Measurements from ENCODE around the gene CSRP1. TPM values are rescaled to one million over a fixed set of nuclear protein-coding genes. Genes with fewer than 3 reads are reported as not detected.

The CSRP1 gene
- total and polyA plus RNA-seq, 2 of the 13 experiments (the other 11 are each of a cell fraction or from before 2014, with no cell fraction given), result 17.7 to 68.9 TPM

DNA sequence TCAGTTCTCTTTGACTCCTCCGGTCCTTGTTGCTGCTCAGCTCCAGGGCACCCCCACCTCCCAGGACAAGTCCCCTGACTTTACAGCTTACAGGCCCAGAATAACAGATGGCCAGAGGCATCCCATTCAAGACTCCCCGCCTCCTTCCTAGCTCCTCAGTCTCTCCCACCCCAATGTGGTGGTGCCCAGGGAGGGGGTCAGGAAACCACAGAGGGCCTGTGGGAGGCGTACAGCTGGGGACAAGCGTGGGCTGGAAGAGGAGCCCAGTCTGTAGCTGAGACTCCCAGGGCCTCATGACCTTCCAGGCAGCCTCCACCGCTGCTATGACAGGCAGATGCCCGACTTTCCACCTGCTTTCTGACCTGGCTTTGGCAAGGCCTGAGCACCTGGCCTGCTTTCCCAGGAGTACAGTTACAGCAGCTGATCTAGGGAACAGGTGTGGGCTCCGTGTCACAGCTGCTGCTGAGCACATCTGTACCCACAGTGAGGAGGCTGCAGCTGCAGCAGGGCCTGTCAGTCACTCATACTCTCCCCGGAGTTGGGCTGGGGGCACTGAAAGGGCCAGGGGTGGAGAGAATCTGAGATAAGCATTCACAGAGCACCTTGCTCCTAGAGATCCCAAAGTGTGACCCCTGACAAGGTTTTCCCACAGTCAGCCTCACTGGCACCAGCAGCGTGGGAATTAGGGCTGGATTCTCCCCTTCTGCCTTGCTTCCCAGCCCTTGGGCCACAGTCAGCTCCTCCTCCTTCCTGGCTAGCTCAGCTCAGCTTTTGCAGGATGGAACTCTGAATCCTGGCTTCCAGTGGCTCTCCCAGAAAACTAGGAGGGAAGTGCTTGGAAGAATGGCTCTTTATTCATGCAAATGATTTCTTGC, 24.9 kb upstream of the CSRP1 start (continued):
- TF ChIP-seq REXO4 (CRISPR knock-in tag; IDR thresholded peaks at IDR 0.05; ENCODE audit: borderline replicate concordance), result no peak

DNA sequence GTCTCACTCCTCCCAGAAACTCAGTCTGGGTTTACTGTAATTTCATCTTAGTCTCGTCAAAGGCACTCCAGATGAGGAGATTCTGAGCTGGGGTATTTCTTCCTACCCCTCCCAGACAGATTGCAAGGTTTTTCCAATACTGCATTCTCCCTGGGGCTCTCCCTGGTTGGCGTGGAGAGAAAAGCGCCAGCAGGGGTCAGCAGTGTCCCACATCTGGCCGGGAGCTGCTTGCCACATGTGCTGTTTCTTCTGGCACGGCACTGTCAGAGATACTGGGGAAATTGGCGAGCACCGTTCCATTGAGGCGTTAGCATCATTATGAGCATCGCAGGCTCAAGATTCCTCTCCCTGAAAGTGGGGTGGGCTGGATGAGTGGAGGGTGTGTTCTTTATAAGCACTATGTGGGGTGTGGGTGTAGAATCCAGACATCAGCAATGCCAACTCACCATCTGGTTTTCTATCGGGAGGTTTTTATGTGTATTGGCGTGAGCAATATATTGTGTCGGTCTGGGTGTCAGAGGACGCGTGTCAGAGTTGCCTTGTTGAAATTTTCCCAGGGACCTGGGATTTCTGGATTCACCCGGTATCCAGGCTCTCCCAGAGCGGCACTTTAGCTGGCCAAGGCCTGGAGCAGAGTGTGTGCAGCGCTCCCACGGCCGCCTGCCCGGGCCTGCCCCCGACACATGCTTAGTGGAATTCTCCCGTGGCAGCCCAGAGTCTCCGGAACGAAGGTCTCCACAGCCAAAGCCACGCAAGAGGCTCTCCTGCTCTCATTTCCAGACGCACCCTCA, 24.0 kb upstream of the CSRP1 start:
- no peaks in the 10 kb centered on the region for H4K20me1 ChIP-seq (ENCODE audit: insufficient read depth, low read length)
- peak; percentile 74 for FAIRE-seq
- DNase-seq (ENCODE audit: low spot score), result peak; percentile 43
- no peaks in the 10 kb centered on the region for H3K4me1 ChIP-seq (ENCODE audit: insufficient read depth, low read length)
- intact Hi-C loops (cut with micrococcal nuclease; ENCODE audit: unreplicated experiment) (loop anchor here (1.0 kb wide), 1 partner anchor 173 kb away; no protein-coding TSS in a partner anchor), in situ Hi-C loops (cut with HindIII; ENCODE audit: extremely low pct_ligation_motif_present, low pct_unique_long_range_greater_than_20kb) (no loop called here)
- no peaks in the 10 kb centered on the region for H3K79me2 ChIP-seq (ENCODE audit: insufficient read depth, low read length)
- peaks cover 5 to 28% of the 10 kb centered on the region in 2 experiments for H3K27me3 ChIP-seq (ENCODE audit: control insufficient read depth in 1 of 2, insufficient read depth in 2 of 2, low read length in 2 of 2)
- H3K4me2 ChIP-seq (ENCODE audit: low read depth, low read length), result no peak overlapping the region
- peak; percentile 95 for ATAC-seq
- no peaks in the 10 kb centered on the region for H3K9me3 ChIP-seq (ENCODE audit: low read length)
- 24% methylated on average over 16 of the region's 26 CpGs for WGBS (ENCODE audit: low lambda C conversion rate)
- TF ChIP-seq, protein P1, sequence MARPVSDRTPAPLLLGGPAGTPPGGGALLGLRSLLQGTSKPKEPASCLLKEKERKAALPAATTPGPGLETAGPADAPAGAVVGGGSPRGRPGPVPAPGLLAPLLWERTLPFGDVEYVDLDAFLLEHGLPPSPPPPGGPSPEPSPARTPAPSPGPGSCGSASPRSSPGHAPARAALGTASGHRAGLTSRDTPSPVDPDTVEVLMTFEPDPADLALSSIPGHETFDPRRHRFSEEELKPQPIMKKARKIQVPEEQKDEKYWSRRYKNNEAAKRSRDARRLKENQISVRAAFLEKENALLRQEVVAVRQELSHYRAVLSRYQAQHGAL (CRISPR knock-in tag; IDR thresholded peaks at IDR 0.05; ENCODE audit: not compliant biosample characterization), result no peak
- peak; percentile 50; the same call in 1 of the 2 replicates for TF ChIP-seq MYC (CRISPR knock-in tag; IDR thresholded peaks at IDR 0.05; ENCODE audit: borderline replicate concordance)
- TF ChIP-seq, protein P2, sequence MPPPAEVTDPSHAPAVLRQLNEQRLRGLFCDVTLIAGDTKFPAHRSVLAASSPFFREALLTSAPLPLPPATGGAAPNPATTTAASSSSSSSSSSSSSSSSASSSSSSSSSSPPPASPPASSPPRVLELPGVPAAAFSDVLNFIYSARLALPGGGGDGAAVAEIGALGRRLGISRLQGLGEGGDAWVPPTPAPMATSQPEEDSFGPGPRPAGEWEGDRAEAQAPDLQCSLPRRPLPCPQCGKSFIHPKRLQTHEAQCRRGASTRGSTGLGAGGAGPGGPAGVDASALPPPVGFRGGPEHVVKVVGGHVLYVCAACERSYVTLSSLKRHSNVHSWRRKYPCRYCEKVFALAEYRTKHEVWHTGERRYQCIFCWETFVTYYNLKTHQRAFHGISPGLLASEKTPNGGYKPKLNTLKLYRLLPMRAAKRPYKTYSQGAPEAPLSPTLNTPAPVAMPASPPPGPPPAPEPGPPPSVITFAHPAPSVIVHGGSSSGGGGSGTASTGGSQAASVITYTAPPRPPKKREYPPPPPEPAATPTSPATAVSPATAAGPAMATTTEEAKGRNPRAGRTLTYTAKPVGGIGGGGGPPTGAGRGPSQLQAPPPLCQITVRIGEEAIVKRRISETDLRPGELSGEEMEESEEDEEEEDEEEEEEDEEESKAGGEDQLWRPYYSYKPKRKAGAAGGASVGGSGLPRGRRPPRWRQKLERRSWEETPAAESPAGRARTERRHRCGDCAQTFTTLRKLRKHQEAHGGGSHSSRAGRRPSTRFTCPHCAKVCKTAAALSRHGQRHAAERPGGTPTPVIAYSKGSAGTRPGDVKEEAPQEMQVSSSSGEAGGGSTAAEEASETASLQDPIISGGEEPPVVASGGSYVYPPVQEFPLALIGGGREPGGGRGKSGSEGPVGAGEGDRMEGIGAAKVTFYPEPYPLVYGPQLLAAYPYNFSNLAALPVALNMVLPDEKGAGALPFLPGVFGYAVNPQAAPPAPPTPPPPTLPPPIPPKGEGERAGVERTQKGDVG (CRISPR knock-in tag; IDR thresholded peaks at IDR 0.05; ENCODE audit: borderline replicate concordance), result no peak
- TF ChIP-seq, protein P3, sequence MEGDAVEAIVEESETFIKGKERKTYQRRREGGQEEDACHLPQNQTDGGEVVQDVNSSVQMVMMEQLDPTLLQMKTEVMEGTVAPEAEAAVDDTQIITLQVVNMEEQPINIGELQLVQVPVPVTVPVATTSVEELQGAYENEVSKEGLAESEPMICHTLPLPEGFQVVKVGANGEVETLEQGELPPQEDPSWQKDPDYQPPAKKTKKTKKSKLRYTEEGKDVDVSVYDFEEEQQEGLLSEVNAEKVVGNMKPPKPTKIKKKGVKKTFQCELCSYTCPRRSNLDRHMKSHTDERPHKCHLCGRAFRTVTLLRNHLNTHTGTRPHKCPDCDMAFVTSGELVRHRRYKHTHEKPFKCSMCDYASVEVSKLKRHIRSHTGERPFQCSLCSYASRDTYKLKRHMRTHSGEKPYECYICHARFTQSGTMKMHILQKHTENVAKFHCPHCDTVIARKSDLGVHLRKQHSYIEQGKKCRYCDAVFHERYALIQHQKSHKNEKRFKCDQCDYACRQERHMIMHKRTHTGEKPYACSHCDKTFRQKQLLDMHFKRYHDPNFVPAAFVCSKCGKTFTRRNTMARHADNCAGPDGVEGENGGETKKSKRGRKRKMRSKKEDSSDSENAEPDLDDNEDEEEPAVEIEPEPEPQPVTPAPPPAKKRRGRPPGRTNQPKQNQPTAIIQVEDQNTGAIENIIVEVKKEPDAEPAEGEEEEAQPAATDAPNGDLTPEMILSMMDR (CRISPR knock-in tag; IDR thresholded peaks at IDR 0.05), result peak; percentile 85
- 0 out of 2 replicates have a peak, but pooled peaks have one; percentile 19 for TF ChIP-seq KDM2A (CRISPR knock-in tag; IDR thresholded peaks at IDR 0.05; ENCODE audit: borderline replicate concordance, low read depth)
- TF ChIP-seq ZNF382 (CRISPR knock-in tag; IDR thresholded peaks at IDR 0.05; ENCODE audit: borderline replicate concordance), result no peak
- TF ChIP-seq RAD21 (CRISPR knock-in tag; IDR thresholded peaks at IDR 0.05), result peak; percentile 60
- peak; percentile 79 for TF ChIP-seq STAG1 (CRISPR knock-in tag; IDR thresholded peaks at IDR 0.05)
- TF ChIP-seq MTF1 (CRISPR knock-in tag; IDR thresholded peaks at IDR 0.05), result no peak
- TF ChIP-seq SYNCRIP (IDR thresholded peaks at IDR 0.05; ENCODE audit: insufficient read depth, low read depth, low read length), result no peak
- TF ChIP-seq SMC3 (IDR thresholded peaks at IDR 0.05; ENCODE audit: low read length), result peak; percentile 18; the same call in 1 of the 2 replicates
- TF ChIP-seq REXO4 (CRISPR knock-in tag; IDR thresholded peaks at IDR 0.05; ENCODE audit: borderline replicate concordance), result no peak
- H3K4me3 ChIP-seq (replicated peaks in 1 of 3; ENCODE audit: insufficient read depth in 1 of 3, low read depth in 2 of 3, low read length in 3 of 3), result no peak overlapping the region
- ChIA-PET CTCF (ENCODE audit: low intra/inter-chr PET ratio, low total read pairs) (interaction anchor here (0.7 to 2.0 kb wide), 2 partner anchors 173 to 262 kb away, joined by 3 to 23 read pairs; no protein-coding TSS in a partner anchor), POLR2A (no interaction called here)
- no peak overlapping the region for H2AFZ ChIP-seq (ENCODE audit: low read length)
- no peaks in the 10 kb centered on the region for H3K36me3 ChIP-seq (replicated peaks in 1 of 2; ENCODE audit: control insufficient read depth in 1 of 2, insufficient read depth in 2 of 2, low read length in 2 of 2)
- no peak overlapping the region for H3K27ac ChIP-seq (ENCODE audit: extremely low read length, insufficient read depth, low read length)
- H3K9ac ChIP-seq (ENCODE audit: insufficient read depth, low read depth, low read length), result no peak overlapping the region
- no TSS peak for BruUV-seq (replicated peaks)
